Tibial artery (tissue), 4 donors: Measurements from ENCODE around the gene BTBD9.

Source experiments
- DNase-seq, 2 donors: peaks; one replicate each; pipeline ENCODE4 v3.0.0-alpha.2; 2019
- H3K27ac ChIP-seq, 2 donors: fragments of 200-600 bp; sonication (generic) in 1 of 2; 1 replicate in 1 of 2; 2 replicates in 1 of 2; pipeline ENCODE4 v1.5.1; 2018 to 2019; ENCODE audit warnings: mild to moderate bottlenecking in 1 of 2
- H3K27me3 ChIP-seq, 2 donors: fragments of 200-600 bp; sonication (generic) in 1 of 2; one replicate each; pipeline versions ENCODE4 v1.5.1 to v1.6.0; 2016 to 2019
- H3K36me3 ChIP-seq, 3 donors: fragments of 200-600 bp; sonication (generic) in 2 of 3; one replicate each; pipeline ENCODE4 v1.5.1; 2016 to 2019; ENCODE audit warnings: mild to moderate bottlenecking in 2 of 3
- H3K4me1 ChIP-seq, 4 donors: fragments of 200-600 bp; sonication (generic) in 2 of 4; 1 replicate in 3 of 4; 2 replicates in 1 of 4; pipeline ENCODE4 v1.5.1; 2016 to 2019
- H3K4me3 ChIP-seq, 2 donors: fragments of 200-600 bp; sonication (generic) in 1 of 2; 1 replicate in 1 of 2; 2 replicates in 1 of 2; pipeline ENCODE4 v1.5.1; 2018 to 2019; ENCODE audit warnings: mild to moderate bottlenecking in 2 of 2
- H3K9me3 ChIP-seq, 3 donors: fragments of 200-600 bp; sonication (generic) in 1 of 3; one replicate each; pipeline ENCODE4 v1.5.1; 2016 to 2019
- intact Hi-C: fragments of 100-400 bp; cut with DNase I; formaldehyde crosslinking; loops from one replicate; pipeline ENCODE4 v1.15.0; 2023; ENCODE audit warnings: low total_unique reads
- TF ChIP-seq, protein P1 (sequence below), 2 experiments: fragments of 200-600 bp in 1 of 2; fragments of 450-650 bp in 1 of 2; IDR thresholded peaks; one replicate each; pipeline ENCODE4 v1.5.1; 2017 to 2019; ENCODE audit warnings: antibody characterized with exemption in 2 of 2, mild to moderate bottlenecking in 1 of 2, moderate library complexity in 1 of 2

Gene BTBD9

DNA sequence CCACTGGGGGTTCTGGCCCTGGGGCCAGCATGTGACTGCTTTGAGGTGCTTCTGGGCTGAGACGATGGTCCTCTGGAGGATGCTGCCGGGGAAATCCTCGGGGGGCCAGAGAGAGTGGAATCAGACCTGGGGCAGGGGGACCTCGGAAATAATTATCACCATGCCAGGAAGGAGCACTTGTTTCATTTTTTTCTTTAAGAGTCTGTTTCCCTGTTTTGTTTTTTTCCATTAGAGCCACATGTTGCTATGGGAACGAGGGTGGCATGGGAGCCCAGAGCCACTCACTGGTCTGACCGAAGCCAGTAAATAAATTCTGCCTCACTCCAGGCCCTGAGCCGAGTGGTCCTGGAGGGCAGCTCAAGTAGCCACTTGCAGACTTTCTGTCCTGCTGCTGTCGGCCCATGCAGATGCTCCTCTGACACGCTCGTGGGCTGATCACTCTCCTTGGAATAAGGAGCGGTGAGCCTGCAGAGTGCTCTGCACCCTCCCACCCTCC is 455.1 kb downstream of the BTBD9 start:
- H3K36me3 ChIP-seq, result no peaks in the 10 kb centered on the region
- no peak overlapping the region for H3K4me3 ChIP-seq
- peak in 1 of 2 donors; percentile 46 for DNase-seq
- no peaks in the 10 kb centered on the region for H3K9me3 ChIP-seq
- no peaks in the 10 kb centered on the region for H3K4me1 ChIP-seq
- H3K27me3 ChIP-seq, result no peaks in the 10 kb centered on the region
- no peak overlapping the region for H3K27ac ChIP-seq
- TF ChIP-seq, protein P1, sequence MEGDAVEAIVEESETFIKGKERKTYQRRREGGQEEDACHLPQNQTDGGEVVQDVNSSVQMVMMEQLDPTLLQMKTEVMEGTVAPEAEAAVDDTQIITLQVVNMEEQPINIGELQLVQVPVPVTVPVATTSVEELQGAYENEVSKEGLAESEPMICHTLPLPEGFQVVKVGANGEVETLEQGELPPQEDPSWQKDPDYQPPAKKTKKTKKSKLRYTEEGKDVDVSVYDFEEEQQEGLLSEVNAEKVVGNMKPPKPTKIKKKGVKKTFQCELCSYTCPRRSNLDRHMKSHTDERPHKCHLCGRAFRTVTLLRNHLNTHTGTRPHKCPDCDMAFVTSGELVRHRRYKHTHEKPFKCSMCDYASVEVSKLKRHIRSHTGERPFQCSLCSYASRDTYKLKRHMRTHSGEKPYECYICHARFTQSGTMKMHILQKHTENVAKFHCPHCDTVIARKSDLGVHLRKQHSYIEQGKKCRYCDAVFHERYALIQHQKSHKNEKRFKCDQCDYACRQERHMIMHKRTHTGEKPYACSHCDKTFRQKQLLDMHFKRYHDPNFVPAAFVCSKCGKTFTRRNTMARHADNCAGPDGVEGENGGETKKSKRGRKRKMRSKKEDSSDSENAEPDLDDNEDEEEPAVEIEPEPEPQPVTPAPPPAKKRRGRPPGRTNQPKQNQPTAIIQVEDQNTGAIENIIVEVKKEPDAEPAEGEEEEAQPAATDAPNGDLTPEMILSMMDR (IDR thresholded peaks at IDR 0.05), result no peak
- intact Hi-C loops, result no loop called here

DNA sequence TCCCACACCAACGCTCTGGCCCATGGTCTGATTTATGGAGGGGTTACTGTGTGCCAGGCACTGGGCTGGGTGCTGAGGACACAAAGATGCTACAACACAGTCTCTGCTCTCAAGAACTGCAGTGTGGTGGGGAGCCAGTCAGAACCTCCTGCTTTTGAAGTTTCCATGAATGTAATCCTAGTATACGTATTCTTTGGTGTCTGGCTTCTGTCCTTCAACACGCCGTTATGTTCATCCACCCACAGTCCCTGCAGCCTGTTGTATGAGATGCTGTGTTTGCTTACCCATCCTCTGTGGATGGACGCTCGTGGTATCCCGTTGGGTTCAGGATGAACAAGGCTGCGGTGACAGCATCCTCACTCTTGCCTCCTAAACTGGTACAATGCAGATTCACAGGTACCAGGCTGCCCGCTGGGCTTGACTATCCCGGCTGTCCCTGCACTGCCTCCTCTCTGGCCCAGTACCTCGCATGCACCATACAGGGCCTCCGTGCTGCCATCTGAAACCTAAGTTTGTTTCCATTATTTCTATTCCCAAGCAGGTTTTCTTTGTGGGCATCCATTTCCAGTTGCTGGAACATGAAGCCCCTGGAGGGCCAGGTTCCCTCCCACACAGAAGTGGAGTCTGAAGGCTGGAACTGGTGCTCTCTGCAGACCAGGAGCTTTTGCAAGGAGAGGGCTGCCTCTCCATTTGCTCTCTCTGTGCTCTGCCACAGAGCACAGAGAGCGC is 455.7 kb downstream of the BTBD9 start:
- H3K4me1 ChIP-seq, result no peaks in the 10 kb centered on the region
- no peak overlapping the region for H3K4me3 ChIP-seq
- peak in 1 of 2 donors; percentile 50 for DNase-seq
- H3K27me3 ChIP-seq, result no peaks in the 10 kb centered on the region
- TF ChIP-seq, protein P1 (IDR thresholded peaks at IDR 0.05), result no peak
- no peak overlapping the region for H3K27ac ChIP-seq
- H3K36me3 ChIP-seq, result no peaks in the 10 kb centered on the region
- intact Hi-C loops, result no loop called here
- H3K9me3 ChIP-seq, result no peaks in the 10 kb centered on the region

DNA sequence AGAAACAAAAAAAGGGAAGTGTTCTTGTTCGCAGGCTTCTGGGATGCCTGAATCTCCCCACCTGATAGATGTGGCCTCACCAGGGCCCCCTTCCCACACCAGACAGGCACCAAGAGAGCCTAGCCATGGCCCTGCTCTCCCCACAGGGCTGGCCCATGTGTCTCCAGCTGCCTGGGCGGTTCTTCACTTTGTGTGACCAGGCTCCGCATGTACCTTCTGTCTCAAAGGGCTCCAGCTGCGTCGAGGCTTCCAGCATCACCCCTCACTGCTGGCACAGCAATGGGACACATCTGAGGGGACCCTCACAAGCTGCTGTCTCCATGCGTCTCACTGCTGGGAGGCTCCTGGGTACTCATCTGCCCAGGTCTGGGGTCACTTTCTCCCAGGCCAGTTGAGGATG is 457.3 kb downstream of the BTBD9 start:
- Histone ChIP-seq H3K4me3 (no peak overlapping the region), H3K4me1 (no peaks in the 10 kb centered on the region), H3K27ac (no peak overlapping the region), H3K27me3 (no peaks in the 10 kb centered on the region), H3K9me3 (no peaks in the 10 kb centered on the region), H3K36me3 (no peaks in the 10 kb centered on the region)
- intact Hi-C loops, result no loop called here
- DNase-seq, result peak in 1 of 2 donors; percentile 61
- TF ChIP-seq, protein P1 (IDR thresholded peaks at IDR 0.05), result no peak

DNA sequence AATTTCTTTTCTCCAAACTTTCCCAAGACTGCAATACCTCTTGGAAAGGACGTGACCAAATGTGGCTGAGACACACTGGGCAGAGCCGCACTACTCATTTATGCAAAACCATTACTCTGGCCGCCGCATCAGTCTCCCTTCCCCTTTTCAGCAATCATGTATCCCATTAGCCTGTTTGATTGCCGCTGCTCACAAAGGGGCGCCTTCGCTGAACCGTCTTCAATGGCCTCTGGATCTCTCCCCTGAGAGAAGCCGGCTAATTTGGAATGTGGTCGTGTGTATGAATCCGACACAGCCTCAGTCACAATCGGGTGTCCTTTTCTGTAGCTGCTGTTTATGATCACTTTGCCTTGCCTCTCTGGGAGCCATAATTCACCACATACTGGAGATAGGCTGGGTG is 459.1 kb downstream of the BTBD9 start:
- H3K36me3 ChIP-seq, result peaks cover 0 to 4% (median 0%) of the 10 kb centered on the region in 3 donors
- TF ChIP-seq, protein P1 (IDR thresholded peaks at IDR 0.05), result no peak
- no peak for DNase-seq
- no peaks in the 10 kb centered on the region for H3K9me3 ChIP-seq
- no peaks in the 10 kb centered on the region for H3K4me1 ChIP-seq
- H3K27ac ChIP-seq, result no peak overlapping the region
- H3K4me3 ChIP-seq, result no peak overlapping the region
- intact Hi-C loops, result no loop called here
- no peaks in the 10 kb centered on the region for H3K27me3 ChIP-seq

DNA sequence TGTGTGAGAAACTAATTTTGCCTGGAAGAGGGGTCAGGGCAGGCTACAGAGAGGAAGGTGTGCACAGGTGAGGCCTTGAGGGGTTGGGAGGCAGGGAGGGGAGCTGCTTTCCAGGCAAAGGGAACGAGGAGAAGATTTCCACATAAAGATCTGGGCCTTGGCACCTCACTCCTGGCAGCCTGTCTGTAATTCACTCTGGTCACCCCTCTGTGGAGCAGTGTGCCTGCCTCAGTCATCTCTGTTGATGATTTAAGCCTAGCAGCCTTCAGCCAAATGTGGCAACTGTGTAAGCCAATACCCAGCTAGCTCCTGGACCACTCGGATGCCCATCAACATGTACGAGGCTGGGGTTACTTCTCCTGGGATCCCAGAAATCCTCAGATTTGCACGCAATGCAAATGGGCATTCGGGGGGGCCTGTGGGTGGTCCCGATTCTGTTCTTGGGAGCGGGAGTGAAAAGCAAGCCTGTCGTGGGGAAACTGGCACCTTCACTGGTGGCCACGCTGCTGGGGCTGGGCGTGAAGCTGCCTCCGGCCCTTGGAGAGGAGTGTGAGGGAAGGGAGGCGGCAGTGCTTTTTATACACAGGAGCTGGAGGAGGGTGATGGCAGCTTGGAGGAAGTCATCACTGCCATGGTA is 459.8 kb downstream of the BTBD9 start:
- TF ChIP-seq, protein P1 (IDR thresholded peaks at IDR 0.05), result no peak

More for the DNA sequence above, 459.8 kb downstream of the BTBD9 start:
- Histone ChIP-seq H3K9me3 (no peaks in the 10 kb centered on the region), H3K27me3 (no peaks in the 10 kb centered on the region), H3K27ac (no peak overlapping the region), H3K36me3 (peaks cover 0 to 11% (median 0%) of the 10 kb centered on the region in 3 donors), H3K4me3 (no peak overlapping the region), H3K4me1 (no peaks in the 10 kb centered on the region)
- DNase-seq, result no peak
- intact Hi-C loops, result no loop called here
